Mucosa of descending colon (tissue), 3 donors: ENCODE results near the gene AMBRA1. TPM values are rescaled to one million over a fixed set of nuclear protein-coding genes. Genes with fewer than 3 reads are reported as not detected.

Experiments used
- ATAC-seq: fragments of 200-7000 bp; cut with Tn5 transposase; one replicate; pipeline ENCODE4 v1.9.1; 2020; ENCODE audit warnings: mild to moderate bottlenecking, moderate library complexity
- DNase-seq, 3 donors: peaks; one replicate each; pipeline ENCODE4 v3.0.0-alpha.2; 2020
- H3K36me3 ChIP-seq: fragments of 200-600 bp; one replicate; pipeline ENCODE4 v1.8.0; 2021; ENCODE audit warnings: low read depth, mild to moderate bottlenecking
- H3K4me1 ChIP-seq: fragments of 200-600 bp; one replicate; pipeline ENCODE4 v1.8.0; 2021; ENCODE audit warnings: low read depth, mild to moderate bottlenecking
- H3K4me3 ChIP-seq: fragments of 200-600 bp; one replicate; pipeline ENCODE4 v1.8.0; 2021; ENCODE audit warnings: mild to moderate bottlenecking
- H3K9me3 ChIP-seq: fragments of 200-600 bp; one replicate; pipeline ENCODE4 v1.8.0; 2021; ENCODE audit warnings: mild to moderate bottlenecking
- CTCF ChIP-seq: fragments of 200-600 bp; IDR thresholded peaks from one replicate; pipeline ENCODE4 v1.8.0; 2022; ENCODE audit warnings: antibody characterized with exemption, mild to moderate bottlenecking
- intact Hi-C, 2 donors: fragments of 100-400 bp; cut with DNase I in 1 of 2; cut with micrococcal nuclease in 1 of 2; formaldehyde crosslinking; loops; one replicate each; pipeline versions ENCODE4 v1.11.0 to v1.11.1; 2022; cut with DNase I, micrococcal nuclease
- microRNA-seq: library from miRNA; unstranded; fragments of <30 nt; microRNA quantifications from one replicate; pipeline ENCODE4, GENCODE V29; 2019
- total RNA-seq, 3 donors: library from RNA; stranded (reverse); fragmentation: NEBNext Ultra II Directional in 2 of 3; extraction: Animal tissue kit (Norgen Biotek cat#: 25700) in 2 of 3; gene quantifications; one replicate each; pipeline versions ENCODE4 v1.2.1 to v1.2.4, GENCODE V29; 2021 to 2023
- donor health status: DM: no; HTN: no; CAD: no; lungs with moderate emphysema.
- donor health status: DM: no; HTN: no; CAD: no.
- donor health status: DM: no; HTN: yes; CAD: no.

AMBRA1 gene
- total RNA-seq, 3 donors from 2014 or later: 42.0 to 46.7 (median 45.2) TPM

DNA sequence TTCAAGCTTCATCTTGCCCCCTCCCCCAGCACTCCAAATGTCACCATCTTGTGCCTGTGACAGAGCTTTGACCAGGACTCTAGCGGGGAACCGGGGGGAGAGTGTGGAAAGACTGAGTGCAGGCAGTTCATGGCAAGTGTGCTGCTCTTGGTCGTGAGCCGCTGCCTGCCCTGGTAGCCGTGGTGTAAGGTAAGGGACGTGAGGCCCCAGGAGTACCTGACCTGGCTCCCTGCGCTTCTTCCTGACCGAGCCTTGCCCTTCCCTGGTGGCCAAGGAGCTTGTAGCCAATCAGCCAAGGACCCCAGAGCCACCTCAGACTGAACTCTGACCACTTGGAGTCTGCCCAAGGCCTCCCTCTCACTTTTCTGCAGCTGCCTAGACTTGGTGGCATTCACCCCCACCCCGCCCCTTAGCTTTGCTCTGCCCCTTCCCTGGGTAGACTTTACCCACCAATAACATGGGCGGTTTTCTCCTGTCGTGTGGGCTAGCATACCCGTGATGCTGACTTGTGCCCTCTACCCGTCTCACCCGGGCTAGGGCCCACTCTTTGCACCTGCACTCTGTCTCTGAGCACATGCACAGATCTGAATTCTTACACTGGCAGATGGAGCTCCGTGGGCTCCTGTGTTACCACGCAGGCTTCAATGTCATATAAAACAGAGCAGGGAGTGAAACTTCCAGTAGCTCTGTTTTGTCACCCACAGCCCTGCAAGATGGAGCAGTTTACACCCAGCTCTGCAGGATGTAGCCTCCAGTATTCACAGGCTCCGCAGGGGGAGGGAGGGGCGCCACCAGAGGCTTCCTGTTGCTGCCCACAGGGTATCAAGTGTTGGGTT is 245.0 kb downstream of the AMBRA1 start:
- no peak overlapping the region for H3K4me3 ChIP-seq
- H3K4me1 ChIP-seq: peaks cover 18% of the 10 kb centered on the region
- DNase-seq (peak; percentile 48 to 81 (median 57)), ATAC-seq (peak; percentile 9)
- H3K9me3 ChIP-seq: no peaks in the 10 kb centered on the region
- no peaks in the 10 kb centered on the region for H3K36me3 ChIP-seq
- no peak for TF ChIP-seq CTCF
- intact Hi-C loops: no loop called here

- Histone ChIP-seq H3K4me1 (peaks cover 18% of the 10 kb centered on the region), H3K9me3 (no peaks in the 10 kb centered on the region), H3K4me3 (peak overlapping the region; percentile 63), H3K36me3 (no peaks in the 10 kb centered on the region)
- ATAC-seq: peak; percentile 3
- intact Hi-C loops: no loop called here
- no peak for TF ChIP-seq CTCF
- peak; percentile 38 to 77 (median 67) for DNase-seq
Observed at GRCh38 chr11:46347637-46348311, 246.0 kb downstream of the AMBRA1 start.

GRCh38 chr11:46346886-46347636 is 246.8 kb downstream of the AMBRA1 start, which contains the start of gene DGKZ:
Gene DGKZ, plus strand, starts transcription at chr11:46347463. Its CDS starts 197 bp downstream, at chr11:46347660.
- intact Hi-C loops: no loop called here
- H3K4me3 ChIP-seq: peak within 1 kb of the TSS; percentile 63
- DNase-seq: peak; percentile 88 to 95 (median 93)
- H3K36me3 ChIP-seq: no peaks in the 10 kb centered on the region
- peak; percentile 99 for TF ChIP-seq CTCF
- peaks cover 18% of the 10 kb centered on the region for H3K4me1 ChIP-seq
- peak; percentile 92 for ATAC-seq
- H3K9me3 ChIP-seq: no peaks in the 10 kb centered on the region

Small RNA genes within 50 kb of the gene (microRNA-seq; reads per million reads assigned to microRNA genes)
- gene MIR3160-1: not detected
- not detected for gene MIR3160-2
- gene MIR4688: 0.70 reads per million

Other genes with a start within 250 kb of the AMBRA1 start
- 10 to 100 TPM; 41.2 to 49.6 (median 47.2) TPM for gene DGKZ, start 246.6 kb downstream of the AMBRA1 start, total RNA-seq
- 100 to 1,000 TPM; 103 to 672 (median 193) TPM for gene MDK, start 212.4 kb downstream of the AMBRA1 start, total RNA-seq
- 1 to 10 TPM in 2 of 3 donors, under 1 TPM in 1; 0.32 to 6.0 (median 3.1) TPM for gene CHRM4, start 202.2 kb downstream of the AMBRA1 start, total RNA-seq
- 1 to 10 TPM; 4.5 to 6.0 (median 5.7) TPM for gene HARBI1, start 23.2 kb upstream of the AMBRA1 start, total RNA-seq
- gene ATG13, start 23.5 kb upstream of the AMBRA1 start, total RNA-seq: 10 to 100 TPM; 61.6 to 81.4 (median 62.3) TPM
- gene ARHGAP1, start 106.6 kb upstream of the AMBRA1 start, total RNA-seq: 10 to 100 TPM; 76.4 to 95.2 (median 90.6) TPM
- 10 to 100 TPM in 2 of 3 donors, 1 to 10 TPM in 1; 8.0 to 13.2 (median 12.8) TPM for gene ZNF408, start 107.0 kb upstream of the AMBRA1 start, total RNA-seq
- under 1 TPM in 1 of 3 donors, not detected in 2; 0.19 TPM for gene F2, start 125.2 kb upstream of the AMBRA1 start, total RNA-seq